Measurements from ENCODE around the gene MRPL12.

The MRPL12 gene

GRCh38 chr17:81705518-81706231 lies 2.5 kb downstream of the MRPL12 start:
- Histone ChIP-seq H3K27ac (no peak overlapping the region), H3K4me3 (ENCODE audit: low read depth, low read length) (no peak overlapping the region), H3K27me3 (replicated peaks) (no peaks in the 10 kb centered on the region), H3K36me3 (replicated peaks) (peaks cover 49% of the 10 kb centered on the region)
- TF ChIP-seq CTCF (IDR thresholded peaks at IDR 0.05; ENCODE audit: low read depth, low read length, missing control alignments) = no peak
- DNase-seq = no peak
- in situ Hi-C loops (cut with HindIII; ENCODE audit: low pct_ligation_motif_present, low sequenced_read_pairs) = no loop called here

- in situ Hi-C loops (cut with HindIII; ENCODE audit: low pct_ligation_motif_present, low sequenced_read_pairs) = no loop called here
- no peak overlapping the region for H3K27ac ChIP-seq
- TF ChIP-seq CTCF (IDR thresholded peaks at IDR 0.05; ENCODE audit: low read depth, low read length, missing control alignments) = no peak
- no peak overlapping the region for H3K4me3 ChIP-seq (ENCODE audit: low read depth, low read length)
- no peaks in the 10 kb centered on the region for H3K27me3 ChIP-seq (replicated peaks)
- H3K36me3 ChIP-seq (replicated peaks) = peaks cover 44% of the 10 kb centered on the region
- DNase-seq = no peak
Measured at GRCh38 chr17:81706232-81706611, 3.1 kb downstream of the MRPL12 start.

- no peak for DNase-seq
- TF ChIP-seq CTCF (IDR thresholded peaks at IDR 0.05; ENCODE audit: low read depth, low read length, missing control alignments) = no peak
- Histone ChIP-seq H3K36me3 (replicated peaks) (peaks cover 37% of the 10 kb centered on the region), H3K27me3 (replicated peaks) (no peaks in the 10 kb centered on the region), H3K4me3 (ENCODE audit: low read depth, low read length) (no peak overlapping the region), H3K27ac (no peak overlapping the region)
- in situ Hi-C loops (cut with HindIII; ENCODE audit: low pct_ligation_motif_present, low sequenced_read_pairs) = no loop called here
Measured at GRCh38 chr17:81706757-81707624, 3.8 kb downstream of the MRPL12 start.

GRCh38 chr17:81707725-81708646 lies 4.8 kb downstream of the MRPL12 start:
- TF ChIP-seq CTCF (IDR thresholded peaks at IDR 0.05; ENCODE audit: low read depth, low read length, missing control alignments) = no peak
- H3K4me3 ChIP-seq (ENCODE audit: low read depth, low read length) = no peak overlapping the region
- in situ Hi-C loops (cut with HindIII; ENCODE audit: low pct_ligation_motif_present, low sequenced_read_pairs) = no loop called here
- no peaks in the 10 kb centered on the region for H3K27me3 ChIP-seq (replicated peaks)
- H3K36me3 ChIP-seq (replicated peaks) = peaks cover 37% of the 10 kb centered on the region
- H3K27ac ChIP-seq = no peak overlapping the region
- no peak for DNase-seq

- no peak overlapping the region for H3K4me3 ChIP-seq (ENCODE audit: low read depth, low read length)
- no peak overlapping the region for H3K27ac ChIP-seq
- no peak for TF ChIP-seq CTCF (IDR thresholded peaks at IDR 0.05; ENCODE audit: low read depth, low read length, missing control alignments)
- DNase-seq = no peak
- in situ Hi-C loops (cut with HindIII; ENCODE audit: low pct_ligation_motif_present, low sequenced_read_pairs) = no loop called here
- peaks cover 37% of the 10 kb centered on the region for H3K36me3 ChIP-seq (replicated peaks)
- H3K27me3 ChIP-seq (replicated peaks) = no peaks in the 10 kb centered on the region
Measured at GRCh38 chr17:81708739-81709185, 5.6 kb downstream of the MRPL12 start.

Data from brain microvascular endothelial cell (primary cell).